ENCODE measurements around the gene TPT1. TPM values are rescaled to one million over a fixed set of nuclear protein-coding genes. Genes with fewer than 3 reads are reported as not detected.

Gene TPT1
- total and polyA plus RNA-seq, 2 of the 13 experiments (the other 11 are each of a cell fraction or from before 2014, with no cell fraction given) = 2,953 to 3,594 TPM

DNA sequence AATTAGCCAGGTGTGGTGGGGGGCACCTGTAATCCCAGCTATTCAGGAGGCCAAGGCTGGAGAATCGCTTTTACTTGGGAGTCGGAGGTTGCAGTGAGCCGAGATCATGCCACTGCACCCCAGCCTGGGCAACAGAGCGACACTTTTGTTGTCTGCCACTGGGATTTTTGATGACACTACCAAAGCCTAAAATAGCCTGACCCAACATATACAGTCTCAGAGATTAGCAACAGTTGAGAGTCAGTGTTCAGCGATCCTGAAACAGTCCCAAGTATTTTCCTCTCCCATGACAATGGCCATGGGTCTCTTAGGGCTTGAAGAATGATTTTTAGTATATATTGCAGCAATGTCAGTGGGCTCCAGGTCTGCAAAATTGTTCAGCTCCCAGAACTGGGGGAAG lies 44.3 kb upstream of the TPT1 start:
- no peaks in the 10 kb centered on the region for H4K20me1 ChIP-seq (ENCODE audit: insufficient read depth, low read length)
- peak overlapping the region; percentile 62 for H3K27ac ChIP-seq (ENCODE audit: extremely low read length, insufficient read depth, low read length)
- H2AFZ ChIP-seq (ENCODE audit: low read length) = no peak overlapping the region
- BruUV-seq (replicated peaks) = no TSS peak
- ChIA-PET POLR2A (interaction anchor here (2.6 kb wide), 1 partner anchor 44 kb away, joined by 6 read pairs; the partner anchor contains the start of gene TPT1), CTCF (ENCODE audit: low intra/inter-chr PET ratio, low total read pairs) (no interaction called here)
- peaks cover 0 to 10% of the 10 kb centered on the region in 2 experiments; a peak in 1 of 5 replicates for H3K36me3 ChIP-seq (replicated peaks in 1 of 2; ENCODE audit: control insufficient read depth in 1 of 2, insufficient read depth in 2 of 2, low read length in 2 of 2)
- ATAC-seq = no peak
- FAIRE-seq = no peak
- no peaks in the 10 kb centered on the region for H3K9me3 ChIP-seq (ENCODE audit: low read length)
- in situ Hi-C loops (cut with HindIII; ENCODE audit: extremely low pct_ligation_motif_present, low pct_unique_long_range_greater_than_20kb) (no loop called here), intact Hi-C loops (cut with micrococcal nuclease; ENCODE audit: unreplicated experiment) (no loop called here)
- WGBS (ENCODE audit: low lambda C conversion rate) = 100% methylated on average over 5 of the region's 5 CpGs
- peaks cover 15% of the 10 kb centered on the region for H3K4me1 ChIP-seq (ENCODE audit: insufficient read depth, low read length)
- H3K4me3 ChIP-seq (replicated peaks in 1 of 3; ENCODE audit: insufficient read depth in 1 of 3, low read depth in 2 of 3, low read length in 3 of 3) = no peak overlapping the region
- no peak for DNase-seq (ENCODE audit: low spot score)
- H3K27me3 ChIP-seq (ENCODE audit: control insufficient read depth in 1 of 2, insufficient read depth in 2 of 2, low read length in 2 of 2) = no peaks in the 10 kb centered on the region
- H3K79me2 ChIP-seq (ENCODE audit: insufficient read depth, low read length) = no peaks in the 10 kb centered on the region
- H3K4me2 ChIP-seq (ENCODE audit: low read depth, low read length) = no peak overlapping the region
- H3K9ac ChIP-seq (ENCODE audit: insufficient read depth, low read depth, low read length) = no peak overlapping the region
- TF ChIP-seq NFE2L1 (CRISPR knock-in tag; IDR thresholded peaks at IDR 0.05; ENCODE audit: borderline replicate concordance) = no peak
- TF ChIP-seq, protein P1, sequence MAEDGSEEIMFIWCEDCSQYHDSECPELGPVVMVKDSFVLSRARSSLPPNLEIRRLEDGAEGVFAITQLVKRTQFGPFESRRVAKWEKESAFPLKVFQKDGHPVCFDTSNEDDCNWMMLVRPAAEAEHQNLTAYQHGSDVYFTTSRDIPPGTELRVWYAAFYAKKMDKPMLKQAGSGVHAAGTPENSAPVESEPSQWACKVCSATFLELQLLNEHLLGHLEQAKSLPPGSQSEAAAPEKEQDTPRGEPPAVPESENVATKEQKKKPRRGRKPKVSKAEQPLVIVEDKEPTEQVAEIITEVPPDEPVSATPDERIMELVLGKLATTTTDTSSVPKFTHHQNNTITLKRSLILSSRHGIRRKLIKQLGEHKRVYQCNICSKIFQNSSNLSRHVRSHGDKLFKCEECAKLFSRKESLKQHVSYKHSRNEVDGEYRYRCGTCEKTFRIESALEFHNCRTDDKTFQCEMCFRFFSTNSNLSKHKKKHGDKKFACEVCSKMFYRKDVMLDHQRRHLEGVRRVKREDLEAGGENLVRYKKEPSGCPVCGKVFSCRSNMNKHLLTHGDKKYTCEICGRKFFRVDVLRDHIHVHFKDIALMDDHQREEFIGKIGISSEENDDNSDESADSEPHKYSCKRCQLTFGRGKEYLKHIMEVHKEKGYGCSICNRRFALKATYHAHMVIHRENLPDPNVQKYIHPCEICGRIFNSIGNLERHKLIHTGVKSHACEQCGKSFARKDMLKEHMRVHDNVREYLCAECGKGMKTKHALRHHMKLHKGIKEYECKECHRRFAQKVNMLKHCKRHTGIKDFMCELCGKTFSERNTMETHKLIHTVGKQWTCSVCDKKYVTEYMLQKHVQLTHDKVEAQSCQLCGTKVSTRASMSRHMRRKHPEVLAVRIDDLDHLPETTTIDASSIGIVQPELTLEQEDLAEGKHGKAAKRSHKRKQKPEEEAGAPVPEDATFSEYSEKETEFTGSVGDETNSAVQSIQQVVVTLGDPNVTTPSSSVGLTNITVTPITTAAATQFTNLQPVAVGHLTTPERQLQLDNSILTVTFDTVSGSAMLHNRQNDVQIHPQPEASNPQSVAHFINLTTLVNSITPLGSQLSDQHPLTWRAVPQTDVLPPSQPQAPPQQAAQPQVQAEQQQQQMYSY (CRISPR knock-in tag; IDR thresholded peaks at IDR 0.05) = no peak
- no peak for TF ChIP-seq ZNF354B (CRISPR knock-in tag; IDR thresholded peaks at IDR 0.05)
- no peak for TF ChIP-seq NR2C2 (CRISPR knock-in tag; IDR thresholded peaks at IDR 0.05; ENCODE audit: borderline replicate concordance)
- no peak for TF ChIP-seq HOXA7 (CRISPR knock-in tag; IDR thresholded peaks at IDR 0.05)
- no peak for TF ChIP-seq E2F2 (CRISPR knock-in tag; IDR thresholded peaks at IDR 0.05; ENCODE audit: borderline replicate concordance)
- no peak for TF ChIP-seq ZNF292 (CRISPR knock-in tag; IDR thresholded peaks at IDR 0.05; ENCODE audit: borderline replicate concordance, low read depth)
- TF ChIP-seq, protein P2, sequence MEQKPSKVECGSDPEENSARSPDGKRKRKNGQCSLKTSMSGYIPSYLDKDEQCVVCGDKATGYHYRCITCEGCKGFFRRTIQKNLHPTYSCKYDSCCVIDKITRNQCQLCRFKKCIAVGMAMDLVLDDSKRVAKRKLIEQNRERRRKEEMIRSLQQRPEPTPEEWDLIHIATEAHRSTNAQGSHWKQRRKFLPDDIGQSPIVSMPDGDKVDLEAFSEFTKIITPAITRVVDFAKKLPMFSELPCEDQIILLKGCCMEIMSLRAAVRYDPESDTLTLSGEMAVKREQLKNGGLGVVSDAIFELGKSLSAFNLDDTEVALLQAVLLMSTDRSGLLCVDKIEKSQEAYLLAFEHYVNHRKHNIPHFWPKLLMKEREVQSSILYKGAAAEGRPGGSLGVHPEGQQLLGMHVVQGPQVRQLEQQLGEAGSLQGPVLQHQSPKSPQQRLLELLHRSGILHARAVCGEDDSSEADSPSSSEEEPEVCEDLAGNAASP (CRISPR knock-in tag; IDR thresholded peaks at IDR 0.05; ENCODE audit: borderline replicate concordance) = no peak
- TF ChIP-seq TCF7L2 (IDR thresholded peaks at IDR 0.05; ENCODE audit: low read depth, low read length) = no peak
- TF ChIP-seq, protein P3, sequence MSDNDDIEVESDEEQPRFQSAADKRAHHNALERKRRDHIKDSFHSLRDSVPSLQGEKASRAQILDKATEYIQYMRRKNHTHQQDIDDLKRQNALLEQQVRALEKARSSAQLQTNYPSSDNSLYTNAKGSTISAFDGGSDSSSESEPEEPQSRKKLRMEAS (IDR thresholded peaks at IDR 0.05) = no peak
- TF ChIP-seq KLF13 (CRISPR knock-in tag; IDR thresholded peaks at IDR 0.05) = no peak

Measured in HepG2 (cell line).